A673 (cell line): ENCODE data around the gene CHD1. TPM values are rescaled to one million over a fixed set of nuclear protein-coding genes. Genes with fewer than 3 reads are reported as not detected.

Source experiments
- BruUV-seq: library from RNA; stranded (reverse); fragments of 400-500 nt; replicated peaks from 2 replicates; lab custom pipeline; 2021; lab: Mats Ljungman, UMichigan
- CTCF ChIA-PET: fragments of 300-600 bp; sonication (Branson Sonifier 250); formaldehyde crosslinking; loops from one replicate; lab custom pipeline; 2022; ENCODE audit warnings: antibody characterized with exemption; lab: Charles Lee
- POLR2A ChIA-PET: fragments of 300-600 bp; sonication (Branson Sonifier 250); formaldehyde crosslinking; loops from one replicate; lab custom pipeline; 2022; ENCODE audit warnings: antibody characterized with exemption; ENCODE audit not compliant: low non-redundant PET; lab: Charles Lee
- DNase-seq: peaks from one replicate; pipeline ENCODE4 v3.0.0-alpha.2; 2015; ENCODE audit warnings: low spot score
- H3K27ac ChIP-seq: fragments of 200-600 bp; sonication (generic); 2 replicates; pipeline ENCODE4 v1.5.1; 2016; ENCODE audit warnings: mixed run types, low read depth, mild to moderate bottlenecking, mixed read lengths, antibody characterized with exemption, low read length; ENCODE audit not compliant: poor library complexity, severe bottlenecking
- H3K27me3 ChIP-seq: fragments of 200-600 bp; sonication (generic); replicated peaks from 2 replicates; pipeline ENCODE4 v1.6.1; 2017; ENCODE audit warnings: mixed run types, low read depth, mild to moderate bottlenecking, mixed read lengths, antibody characterized with exemption, low read length; ENCODE audit not compliant: insufficient read depth, poor library complexity
- H3K36me3 ChIP-seq: fragments of 200-600 bp; sonication (generic); 2 replicates; pipeline ENCODE4 v1.6.1; 2016; ENCODE audit warnings: mixed run types, mild to moderate bottlenecking, mixed read lengths, antibody characterized with exemption, low read length; ENCODE audit not compliant: insufficient read depth, poor library complexity, severe bottlenecking
- H3K4me1 ChIP-seq: fragments of 200-600 bp; sonication (generic); 2 replicates; pipeline ENCODE4 v1.6.1; 2017; ENCODE audit warnings: mixed run types, mild to moderate bottlenecking, mixed read lengths, antibody characterized with exemption, low read length; ENCODE audit not compliant: insufficient read depth, poor library complexity, severe bottlenecking
- H3K4me3 ChIP-seq: fragments of 200-600 bp; sonication (generic); 2 replicates; pipeline ENCODE4 v1.5.1; 2016; ENCODE audit warnings: low read depth, mixed run types, mild to moderate bottlenecking, mixed read lengths, low read length; ENCODE audit not compliant: poor library complexity, severe bottlenecking
- H3K9me3 ChIP-seq: fragments of 200-600 bp; sonication (generic); 2 replicates; pipeline ENCODE4 v1.6.1; 2016; ENCODE audit warnings: mixed run types, low read depth, mild to moderate bottlenecking, mixed read lengths, antibody characterized with exemption, low read length; ENCODE audit not compliant: poor library complexity, severe bottlenecking
- EZH2 ChIP-seq: fragments of 200-600 bp; sonication (generic); IDR thresholded peaks from 2 replicates; pipeline ENCODE4 v1.6.1; 2017; ENCODE audit warnings: borderline replicate concordance, low read depth, mild to moderate bottlenecking, mixed read lengths, antibody characterized with exemption, low read length; ENCODE audit not compliant: poor library complexity, severe bottlenecking
- intact Hi-C: fragments of 100-400 bp; cut with micrococcal nuclease; formaldehyde crosslinking; loops from one replicate; pipeline ENCODE4 v1.10.0; 2022; ENCODE audit not compliant: unreplicated experiment
- total RNA-seq: library from RNA; stranded (reverse); gene quantifications from 2 replicates; pipeline ENCODE4 v1.2.3, GENCODE V29; 2021
- TF ChIP-seq, protein P1 (sequence below): fragments of 300-800, 200-600 bp; sonication (generic); conservative IDR thresholded peaks from 2 replicates; pipeline ENCODE4 v1.5.1; 2017; ENCODE audit warnings: low read depth, mild to moderate bottlenecking, antibody characterized with exemption, low read length, moderate library complexity, mixed read lengths

The CHD1 gene
- total RNA-seq, 1 experiment from 2014 or later = 61.0 TPM

DNA sequence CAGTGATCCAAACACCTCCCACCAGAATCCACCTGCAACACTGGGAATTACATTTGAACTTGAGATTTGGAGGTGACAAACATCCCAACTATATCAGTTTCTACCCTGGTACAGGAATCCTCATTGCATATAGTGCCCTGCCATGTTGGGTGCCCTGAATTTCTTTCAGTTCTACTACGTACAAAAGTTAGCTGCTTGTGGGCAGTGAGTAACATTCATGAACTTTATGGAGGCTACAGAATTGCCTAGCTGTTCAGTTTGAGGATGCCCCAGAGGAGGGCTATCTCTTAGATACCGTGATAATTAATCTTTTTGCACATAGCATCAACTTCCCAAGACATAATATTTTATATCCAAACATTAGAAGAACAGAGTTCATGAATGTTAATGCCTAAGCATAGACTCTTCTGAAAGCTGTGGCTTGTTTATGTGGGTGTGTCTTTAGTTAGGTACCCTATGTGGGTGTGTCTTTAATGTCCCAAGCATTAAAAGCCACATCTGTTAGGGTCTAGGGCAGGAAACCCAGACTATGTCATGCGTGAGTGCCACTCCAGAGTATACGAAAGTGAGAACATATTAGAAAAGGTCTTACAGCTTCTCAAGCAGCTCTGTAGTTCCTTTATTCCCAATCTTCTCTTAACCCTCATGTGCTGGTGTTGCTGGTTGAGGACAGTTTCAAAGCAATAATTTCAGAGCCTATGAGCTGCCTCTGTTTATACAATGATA lies 47.0 kb upstream of the CHD1 start:
- intact Hi-C loops = no loop called here
- TF ChIP-seq, protein P1, sequence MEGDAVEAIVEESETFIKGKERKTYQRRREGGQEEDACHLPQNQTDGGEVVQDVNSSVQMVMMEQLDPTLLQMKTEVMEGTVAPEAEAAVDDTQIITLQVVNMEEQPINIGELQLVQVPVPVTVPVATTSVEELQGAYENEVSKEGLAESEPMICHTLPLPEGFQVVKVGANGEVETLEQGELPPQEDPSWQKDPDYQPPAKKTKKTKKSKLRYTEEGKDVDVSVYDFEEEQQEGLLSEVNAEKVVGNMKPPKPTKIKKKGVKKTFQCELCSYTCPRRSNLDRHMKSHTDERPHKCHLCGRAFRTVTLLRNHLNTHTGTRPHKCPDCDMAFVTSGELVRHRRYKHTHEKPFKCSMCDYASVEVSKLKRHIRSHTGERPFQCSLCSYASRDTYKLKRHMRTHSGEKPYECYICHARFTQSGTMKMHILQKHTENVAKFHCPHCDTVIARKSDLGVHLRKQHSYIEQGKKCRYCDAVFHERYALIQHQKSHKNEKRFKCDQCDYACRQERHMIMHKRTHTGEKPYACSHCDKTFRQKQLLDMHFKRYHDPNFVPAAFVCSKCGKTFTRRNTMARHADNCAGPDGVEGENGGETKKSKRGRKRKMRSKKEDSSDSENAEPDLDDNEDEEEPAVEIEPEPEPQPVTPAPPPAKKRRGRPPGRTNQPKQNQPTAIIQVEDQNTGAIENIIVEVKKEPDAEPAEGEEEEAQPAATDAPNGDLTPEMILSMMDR = no peak
- no peak for TF ChIP-seq EZH2
- Histone ChIP-seq H3K27ac (no peak overlapping the region), H3K36me3 (no peaks in the 10 kb centered on the region), H3K9me3 (no peaks in the 10 kb centered on the region), H3K4me1 (no peaks in the 10 kb centered on the region), H3K4me3 (no peak overlapping the region), H3K27me3 (no peaks in the 10 kb centered on the region)
- BruUV-seq = no TSS peak
- ChIA-PET CTCF (interaction anchor here (0.6 kb wide), 1 partner anchor 15 kb away, joined by 4 read pairs; no protein-coding TSS in a partner anchor), POLR2A (no interaction called here)
- DNase-seq = no peak

DNA sequence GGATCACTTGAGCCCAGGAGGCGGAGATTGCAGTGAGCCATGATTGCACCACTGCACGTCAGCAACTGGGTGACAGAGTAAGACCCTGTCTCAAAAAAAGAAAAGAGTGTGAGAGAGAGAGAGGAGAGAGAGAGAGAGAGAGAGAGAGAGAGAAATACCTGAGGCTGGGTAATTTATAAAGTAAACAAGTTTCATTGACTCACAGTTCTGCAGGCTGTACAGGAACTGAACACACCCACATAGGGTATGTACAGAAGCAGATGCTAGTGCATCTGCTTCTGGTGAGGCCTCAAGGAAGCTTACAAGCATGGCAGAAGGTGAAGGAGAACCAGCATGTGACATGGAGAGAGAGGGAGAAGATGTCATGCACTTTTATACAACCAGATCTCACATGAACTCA lies 46.4 kb upstream of the CHD1 start:
- intact Hi-C loops = no loop called here
- CTCF ChIA-PET = no interaction called here

DNA sequence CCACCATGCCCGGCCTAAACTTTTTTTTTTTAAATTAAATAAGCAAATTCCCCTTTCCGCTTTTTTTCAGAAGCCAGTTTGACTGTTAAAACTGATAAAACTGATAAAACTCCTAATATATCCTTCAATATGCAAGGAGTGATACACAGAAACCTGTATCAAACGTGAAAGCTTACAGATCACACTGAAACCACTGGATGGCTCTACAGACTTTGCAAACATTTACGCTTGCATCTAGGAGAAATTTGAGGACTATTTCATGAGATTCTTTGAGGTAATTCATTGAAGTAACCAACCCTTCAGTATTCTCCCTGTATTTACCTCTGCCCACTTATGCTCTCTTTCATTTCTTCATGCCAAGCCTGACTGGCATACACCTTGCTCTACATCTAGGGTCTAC lies 40.6 kb upstream of the CHD1 start:
- POLR2A ChIA-PET = no interaction called here
- Histone ChIP-seq H3K4me1 (no peaks in the 10 kb centered on the region), H3K36me3 (no peaks in the 10 kb centered on the region), H3K4me3 (no peak overlapping the region), H3K9me3 (no peaks in the 10 kb centered on the region), H3K27me3 (no peaks in the 10 kb centered on the region), H3K27ac (no peak overlapping the region)
- BruUV-seq = no TSS peak
- no peak for TF ChIP-seq EZH2
- TF ChIP-seq, protein P1 = no peak
- CTCF ChIA-PET = no interaction called here
- DNase-seq = no peak
- intact Hi-C loops = no loop called here

More for the DNA sequence above, 46.4 kb upstream of the CHD1 start:
- BruUV-seq = no TSS peak
- H3K4me1 ChIP-seq = no peaks in the 10 kb centered on the region
- H3K27ac ChIP-seq = no peak overlapping the region
- TF ChIP-seq, protein P1 = no peak
- TF ChIP-seq EZH2 = no peak
- H3K4me3 ChIP-seq = no peak overlapping the region
- no peaks in the 10 kb centered on the region for H3K27me3 ChIP-seq
- POLR2A ChIA-PET = no interaction called here
- no peaks in the 10 kb centered on the region for H3K36me3 ChIP-seq
- no peaks in the 10 kb centered on the region for H3K9me3 ChIP-seq
- no peak for DNase-seq
